Neural crest cell (in vitro differentiated cells): ENCODE measurements around the gene TMEM80. TPM values are rescaled to one million over a fixed set of nuclear protein-coding genes. Genes with fewer than 3 reads are reported as not detected.
"Not testable (repeated sequence)": the region's sequence is repeated elsewhere in the genome, so short reads cannot be mapped to it uniquely, and the experiment has no call there.

Experiments
- DNase-seq: peaks from one replicate; pipeline ENCODE4 v3.0.0; 2021; ENCODE audit warnings: low read depth, mixed read lengths, low spot score
- H3K27ac Mint-ChIP-seq: one replicate; pipeline ENCODE4 v1.8.0; 2021; ENCODE audit warnings: mild to moderate bottlenecking, mixed read lengths; ENCODE audit not compliant: unreplicated experiment
- H3K27me3 Mint-ChIP-seq: 2 replicates; pipeline ENCODE4 v1.8.0; 2021; ENCODE audit warnings: low read depth, mild to moderate bottlenecking, mixed read lengths
- H3K36me3 Mint-ChIP-seq: 2 replicates; pipeline ENCODE4 v1.8.0; 2021; ENCODE audit warnings: low read depth, mild to moderate bottlenecking, mixed read lengths
- H3K4me1 Mint-ChIP-seq: 2 replicates; pipeline ENCODE4 v1.8.0; 2021; ENCODE audit warnings: mixed read lengths
- H3K4me3 Mint-ChIP-seq: one replicate; pipeline ENCODE4 v1.8.0; 2021; ENCODE audit warnings: mild to moderate bottlenecking, mixed read lengths
- H3K9me3 Mint-ChIP-seq: 2 replicates; pipeline ENCODE4 v1.8.0; 2021; ENCODE audit warnings: mixed read lengths
- total RNA-seq: library from RNA; stranded (reverse); gene quantifications from 2 replicates; pipeline ENCODE4 v1.2.1, GENCODE V29; 2021
- TF ChIP-seq, protein P1 (sequence below): fragments of 200-600 bp; sonication (generic); conservative IDR thresholded peaks from 2 replicates; pipeline ENCODE4 v1.5.0; 2021; ENCODE audit warnings: antibody characterized with exemption, mild to moderate bottlenecking

The TMEM80 gene
- total RNA-seq, 1 donor from 2014 or later = 26.8 TPM

DNA sequence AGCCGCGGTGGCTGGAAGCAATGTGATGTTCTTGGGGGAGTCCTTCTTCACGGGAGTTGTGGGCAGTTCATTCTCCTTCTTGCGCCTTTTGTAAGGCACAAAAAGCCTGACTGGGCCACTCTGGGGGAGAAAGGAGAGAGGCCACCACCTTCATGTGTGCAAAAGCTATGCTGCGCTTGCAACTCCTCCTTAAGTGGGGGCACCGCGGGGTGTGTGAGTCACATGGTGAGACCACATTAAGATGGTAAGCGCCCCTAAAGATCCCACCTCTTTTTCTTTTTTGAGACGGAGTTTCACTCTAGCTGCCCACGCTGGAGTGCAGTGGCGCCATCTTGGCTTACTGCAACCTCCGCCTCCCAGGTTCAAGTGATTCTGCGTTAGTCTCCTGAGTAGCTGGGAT lies 14.6 kb upstream of the TMEM80 start:
- H3K4me3 Mint-ChIP-seq = no peak overlapping the region
- DNase-seq = no peak
- H3K27me3 Mint-ChIP-seq = no peaks in the 10 kb centered on the region
- no peak overlapping the region for H3K27ac Mint-ChIP-seq
- TF ChIP-seq, protein P1, sequence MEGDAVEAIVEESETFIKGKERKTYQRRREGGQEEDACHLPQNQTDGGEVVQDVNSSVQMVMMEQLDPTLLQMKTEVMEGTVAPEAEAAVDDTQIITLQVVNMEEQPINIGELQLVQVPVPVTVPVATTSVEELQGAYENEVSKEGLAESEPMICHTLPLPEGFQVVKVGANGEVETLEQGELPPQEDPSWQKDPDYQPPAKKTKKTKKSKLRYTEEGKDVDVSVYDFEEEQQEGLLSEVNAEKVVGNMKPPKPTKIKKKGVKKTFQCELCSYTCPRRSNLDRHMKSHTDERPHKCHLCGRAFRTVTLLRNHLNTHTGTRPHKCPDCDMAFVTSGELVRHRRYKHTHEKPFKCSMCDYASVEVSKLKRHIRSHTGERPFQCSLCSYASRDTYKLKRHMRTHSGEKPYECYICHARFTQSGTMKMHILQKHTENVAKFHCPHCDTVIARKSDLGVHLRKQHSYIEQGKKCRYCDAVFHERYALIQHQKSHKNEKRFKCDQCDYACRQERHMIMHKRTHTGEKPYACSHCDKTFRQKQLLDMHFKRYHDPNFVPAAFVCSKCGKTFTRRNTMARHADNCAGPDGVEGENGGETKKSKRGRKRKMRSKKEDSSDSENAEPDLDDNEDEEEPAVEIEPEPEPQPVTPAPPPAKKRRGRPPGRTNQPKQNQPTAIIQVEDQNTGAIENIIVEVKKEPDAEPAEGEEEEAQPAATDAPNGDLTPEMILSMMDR = no peak
- H3K9me3 Mint-ChIP-seq = no peaks in the 10 kb centered on the region
- no peaks in the 10 kb centered on the region for H3K4me1 Mint-ChIP-seq
- peaks cover 28% of the 10 kb centered on the region for H3K36me3 Mint-ChIP-seq

DNA sequence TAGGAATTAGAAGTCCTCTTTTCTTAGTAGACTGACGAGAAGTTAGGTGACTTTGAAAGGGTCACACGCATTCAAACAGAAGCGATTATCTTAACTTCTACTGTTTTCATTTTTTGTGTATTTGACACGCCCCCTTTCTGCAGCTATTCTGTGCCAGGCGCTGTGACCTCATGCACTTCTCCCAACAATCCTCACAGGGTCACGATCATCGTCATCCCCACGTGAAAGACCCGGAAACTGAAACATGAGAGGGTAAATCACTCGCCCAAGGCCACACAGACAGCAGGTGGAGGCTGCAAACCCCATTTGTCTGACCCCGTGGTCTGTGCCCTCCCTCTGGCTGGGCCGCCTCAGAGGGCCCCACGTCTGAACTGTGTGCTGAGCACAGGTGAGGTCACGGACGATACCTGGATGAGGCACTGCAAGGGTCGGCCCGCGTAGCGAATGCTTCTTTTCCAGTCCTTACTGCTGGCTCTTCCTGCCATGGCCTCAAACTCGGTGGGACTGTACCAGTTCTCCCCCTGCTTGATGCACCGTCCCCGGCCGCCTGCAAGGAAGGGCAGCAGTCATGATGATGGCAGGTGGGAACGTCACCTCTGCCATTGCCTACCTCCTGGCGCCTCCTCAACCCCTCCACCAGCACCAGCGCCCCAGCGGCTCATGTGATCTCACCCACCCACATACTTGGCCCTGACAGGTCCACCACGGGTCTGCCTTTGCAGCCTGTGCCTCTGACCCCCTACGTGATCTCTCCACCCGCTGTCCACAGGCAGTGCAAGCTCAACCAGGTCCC lies 9.0 kb upstream of the TMEM80 start:
- TF ChIP-seq, protein P1 = no peak
- Mint-ChIP-seq H3K36me3 (peaks cover 26% of the 10 kb centered on the region), H3K9me3 (no peaks in the 10 kb centered on the region), H3K27ac (no peak overlapping the region), H3K27me3 (no peaks in the 10 kb centered on the region), H3K4me3 (no peak overlapping the region), H3K4me1 (peaks cover 8% of the 10 kb centered on the region)
- no peak for DNase-seq

DNA sequence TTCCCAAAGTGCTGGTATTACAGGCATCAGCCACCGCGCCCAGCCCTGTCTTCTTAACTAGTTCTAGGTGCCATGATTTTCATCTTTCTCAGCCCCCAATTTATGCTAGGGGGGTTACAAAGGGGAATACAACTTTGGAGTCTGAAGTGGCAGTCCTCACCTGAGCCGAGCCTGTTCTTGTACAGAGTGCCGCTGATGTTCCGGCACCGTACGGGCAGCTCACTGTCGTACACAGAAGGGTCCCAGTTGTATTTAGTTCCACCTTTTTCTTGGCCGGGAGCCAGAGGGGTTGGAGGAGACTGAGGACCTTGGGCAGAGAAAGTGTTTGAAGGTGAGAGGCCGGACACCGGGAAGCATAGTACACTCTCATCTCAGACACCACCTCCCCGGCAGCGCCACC lies 7.9 kb upstream of the TMEM80 start:
- H3K4me3 Mint-ChIP-seq = no peak overlapping the region
- H3K4me1 Mint-ChIP-seq = peaks cover 16% of the 10 kb centered on the region
- DNase-seq = no peak
- no peaks in the 10 kb centered on the region for H3K9me3 Mint-ChIP-seq
- H3K36me3 Mint-ChIP-seq = peaks cover 22% of the 10 kb centered on the region
- TF ChIP-seq, protein P1 = no peak
- H3K27me3 Mint-ChIP-seq = no peaks in the 10 kb centered on the region
- no peak overlapping the region for H3K27ac Mint-ChIP-seq

DNA sequence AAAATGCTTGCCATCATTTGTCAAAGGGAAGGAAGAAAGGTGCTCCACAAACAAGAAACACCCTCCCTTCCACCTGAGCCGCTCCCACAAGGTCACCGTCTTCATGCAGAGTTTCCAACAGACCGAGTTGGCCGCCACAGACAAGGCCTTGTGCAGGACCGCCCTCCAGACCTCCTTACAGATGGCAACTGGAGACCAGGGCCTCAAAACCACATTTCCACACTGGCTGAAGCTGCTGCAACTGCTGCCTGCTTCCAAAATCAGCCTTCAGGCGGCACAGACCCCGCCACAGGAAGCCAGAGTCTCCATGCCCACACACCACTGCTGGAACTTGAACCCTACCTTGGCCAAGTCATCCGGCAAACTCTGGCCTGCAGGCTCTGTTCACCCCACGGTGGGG lies 6.9 kb upstream of the TMEM80 start:
- no peaks in the 10 kb centered on the region for H3K9me3 Mint-ChIP-seq
- TF ChIP-seq, protein P1 = no peak
- peaks cover 14% of the 10 kb centered on the region for H3K36me3 Mint-ChIP-seq
- DNase-seq = no peak
- H3K4me1 Mint-ChIP-seq = peaks cover 25% of the 10 kb centered on the region
- H3K4me3 Mint-ChIP-seq = no peak overlapping the region
- H3K27ac Mint-ChIP-seq = no peak overlapping the region
- H3K27me3 Mint-ChIP-seq = no peaks in the 10 kb centered on the region

DNA sequence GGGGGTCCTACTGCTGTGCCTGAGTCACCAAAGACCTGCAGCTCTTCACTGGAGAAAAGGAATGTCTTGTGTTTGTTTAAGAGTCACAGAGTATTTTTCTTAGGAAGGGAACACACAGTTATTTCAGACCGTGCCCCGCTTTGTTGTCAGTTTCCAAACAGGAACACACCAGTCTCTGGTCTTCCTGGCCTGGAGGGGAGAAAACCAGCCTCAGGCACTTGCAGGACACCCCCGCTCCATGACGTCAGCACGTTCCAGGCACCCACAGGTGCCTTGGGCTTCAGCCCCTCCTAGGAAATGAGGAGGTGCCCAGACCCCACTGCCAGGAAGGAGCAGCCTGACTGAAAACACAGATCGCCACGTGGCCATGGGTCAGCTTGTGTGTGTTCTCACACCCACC lies 6.0 kb upstream of the TMEM80 start:
- no peak overlapping the region for H3K4me3 Mint-ChIP-seq
- H3K27ac Mint-ChIP-seq = peak overlapping the region; percentile 19
- peaks cover 9% of the 10 kb centered on the region for H3K36me3 Mint-ChIP-seq
- TF ChIP-seq, protein P1 = no peak
- no peaks in the 10 kb centered on the region for H3K27me3 Mint-ChIP-seq
- no peak for DNase-seq
- peaks cover 26% of the 10 kb centered on the region for H3K4me1 Mint-ChIP-seq
- no peaks in the 10 kb centered on the region for H3K9me3 Mint-ChIP-seq

DNA sequence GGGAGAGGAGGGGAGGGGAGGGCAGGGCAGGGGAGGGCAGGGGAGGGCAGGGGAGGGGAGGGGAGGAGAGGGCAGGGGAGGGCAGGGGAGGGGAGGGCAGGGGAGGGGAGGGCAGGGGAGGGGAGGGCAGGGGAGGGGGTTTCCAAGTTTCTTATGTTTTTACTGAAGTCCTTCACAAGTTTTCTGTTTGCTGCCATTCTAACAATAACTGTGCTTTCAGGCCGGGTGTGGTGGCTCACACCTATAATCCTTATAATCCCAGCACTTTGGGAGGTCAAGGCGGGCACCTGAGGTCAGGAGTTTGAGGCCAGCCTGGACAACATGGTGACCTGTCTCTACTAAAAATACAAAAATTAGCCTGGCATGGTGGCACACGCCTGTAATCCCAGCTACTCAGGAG lies 5.4 kb upstream of the TMEM80 start:
- H3K36me3 Mint-ChIP-seq, DNase-seq, H3K27ac Mint-ChIP-seq, H3K27me3 Mint-ChIP-seq, H3K4me3 Mint-ChIP-seq, H3K9me3 Mint-ChIP-seq: not testable (repeated sequence)
- H3K4me1 Mint-ChIP-seq = peaks cover 26% of the 10 kb centered on the region
